B cell (primary cell): ENCODE data around the gene DDOST. TPM values are rescaled to one million over a fixed set of nuclear protein-coding genes. Genes with fewer than 3 reads are reported as not detected.

Experiments used
- ATAC-seq: fragments of 200-7000 bp; cut with Tn5 transposase; one replicate; pipeline ENCODE4 v1.10.0; 2021; ENCODE audit warnings: low read depth, mild to moderate bottlenecking, moderate number of reproducible peaks, moderate library complexity
- CTCF ChIA-PET: fragments of 350-600 bp; sonication (Branson Sonifier 250); formaldehyde crosslinking; loops from one replicate; lab custom pipeline; 2021; ENCODE audit warnings: antibody characterized with exemption, inconsistent platforms; lab: Charles Lee
- POLR2A ChIA-PET: fragments of 350-600 bp; sonication (Branson Sonifier 250); formaldehyde crosslinking; loops from one replicate; lab custom pipeline; 2021; ENCODE audit warnings: antibody characterized with exemption; lab: Charles Lee
- DNase-seq: peaks from one replicate; pipeline ENCODE4 v3.0.0; 2013
- H2AFZ ChIP-seq: 2 replicates; pipeline ENCODE4 v1.6.1; 2012; ENCODE audit warnings: mild to moderate bottlenecking, low read depth, low read length; ENCODE audit not compliant: insufficient read depth, poor library complexity, severe bottlenecking
- H3K27ac ChIP-seq, 2 donors: 1 replicate in 1 of 2; 2 replicates in 1 of 2; pipeline ENCODE4 v1.5.1; 2012 to 2013; ENCODE audit warnings: low read length in 2 of 2, mild to moderate bottlenecking in 2 of 2, moderate library complexity in 1 of 2
- H3K27me3 ChIP-seq, 4 experiments: fragments of 200-600 bp in 1 of 4; sonication (generic) in 1 of 4; replicated peaks in 1 of 4; 1 replicate in 2 of 4; 2 replicates in 2 of 4; pipeline versions ENCODE4 v1.6.1 to v1.7.0; 2013 to 2016; ENCODE audit warnings: low read length in 3 of 4, mild to moderate bottlenecking in 2 of 4, mixed read lengths in 1 of 4, moderate library complexity in 1 of 4; ENCODE audit not compliant: insufficient read depth in 4 of 4, control insufficient read depth in 3 of 4; ENCODE audit errors: control extremely low read depth in 1 of 4
- H3K36me3 ChIP-seq, 2 experiments: replicated peaks in 1 of 2; 1 replicate in 1 of 2; 2 replicates in 1 of 2; pipeline versions ENCODE4 v1.6.1 to v1.7.1; 2013; ENCODE audit warnings: low read length in 1 of 2; ENCODE audit not compliant: insufficient read depth in 2 of 2, control insufficient read depth in 1 of 2; ENCODE audit errors: control extremely low read depth in 1 of 2, extremely low read depth in 1 of 2
- H3K4me1 ChIP-seq, 2 donors: fragments of 200-600 bp in 1 of 2; sonication (generic) in 1 of 2; 1 replicate in 1 of 2; 2 replicates in 1 of 2; pipeline versions ENCODE4 v1.5.1 to v1.6.1; 2013 to 2017; ENCODE audit warnings: low read length in 2 of 2; ENCODE audit not compliant: control insufficient read depth in 2 of 2, insufficient read depth in 2 of 2
- H3K4me2 ChIP-seq: replicated peaks from 2 replicates; pipeline ENCODE3; 2012; ENCODE audit warnings: mild to moderate bottlenecking, low read depth, low read length; ENCODE audit not compliant: poor library complexity, severe bottlenecking
- H3K4me3 ChIP-seq, 5 experiments: fragments of 200-600 bp in 1 of 5; sonication (generic) in 1 of 5; 1 replicate in 3 of 5; 2 replicates in 2 of 5; pipeline versions ENCODE4 v1.5.1 to v1.7.0; 2011 to 2016; ENCODE audit warnings: low read length in 4 of 5, mild to moderate bottlenecking in 4 of 5, low read depth in 2 of 5, control low read depth in 1 of 5, moderate library complexity in 1 of 5; ENCODE audit not compliant: insufficient read depth in 1 of 5; ENCODE audit errors: control extremely low read depth in 1 of 5, extremely low read depth in 1 of 5
- H3K79me2 ChIP-seq: fragments of 200-600 bp; sonication (generic); one replicate; pipeline ENCODE4 v1.6.0; 2016; ENCODE audit warnings: low read length; ENCODE audit not compliant: control insufficient read depth, insufficient read depth
- H3K9ac ChIP-seq: fragments of 200-600 bp; sonication (generic); 2 replicates; pipeline ENCODE4 v1.6.1; 2017; ENCODE audit warnings: mild to moderate bottlenecking, low read length, moderate library complexity
- H3K9me3 ChIP-seq, 3 donors: one replicate each; pipeline versions ENCODE4 v1.6.1 to v1.7.1; 2013; ENCODE audit warnings: low read length in 2 of 3; ENCODE audit not compliant: control insufficient read depth in 2 of 3, insufficient read depth in 1 of 3; ENCODE audit errors: control extremely low read depth in 1 of 3
- H4K20me1 ChIP-seq: 2 replicates; pipeline ENCODE4 v1.6.0; 2012; ENCODE audit warnings: mild to moderate bottlenecking, low read length; ENCODE audit not compliant: insufficient read depth, control insufficient read depth, poor library complexity, severe bottlenecking
- H3K27ac Mint-ChIP-seq: one replicate; pipeline ENCODE4 v1.8.0; 2021; ENCODE audit warnings: mixed read lengths
- H3K27me3 Mint-ChIP-seq: one replicate; pipeline ENCODE4 v1.8.0; 2021; ENCODE audit warnings: mixed read lengths
- H3K4me1 Mint-ChIP-seq: one replicate; pipeline ENCODE4 v1.8.0; 2021; ENCODE audit warnings: mixed read lengths
- H3K4me3 Mint-ChIP-seq: one replicate; pipeline ENCODE4 v1.8.0; 2021; ENCODE audit warnings: mixed read lengths
- H3K9me3 Mint-ChIP-seq: one replicate; pipeline ENCODE4 v1.8.0; 2022; ENCODE audit warnings: mixed read lengths; ENCODE audit not compliant: insufficient read depth
- CTCF ChIP-seq: fragments of 200-600 bp; IDR thresholded peaks from one replicate; pipeline ENCODE4 v1.8.0; 2022; ENCODE audit warnings: antibody characterized with exemption, mild to moderate bottlenecking
- EZH2 ChIP-seq: IDR thresholded peaks from 2 replicates; pipeline ENCODE4 v1.6.1; 2012; ENCODE audit warnings: borderline replicate concordance, low read depth, mild to moderate bottlenecking, moderate library complexity, low read length; ENCODE audit not compliant: insufficient read depth, poor library complexity, severe bottlenecking
- WGBS: methylation state at CpG from one replicate; pipeline ENCODE4 v1.1.5; 2013; ENCODE audit warnings: missing lambda C conversion rate; ENCODE audit not compliant: insufficient coverage; 5-methylcytosine and 5-hydroxymethylcytosine counted together
- intact Hi-C: fragments of 100-400 bp; cut with micrococcal nuclease; formaldehyde crosslinking; loops from one replicate; pipeline ENCODE4 v1.10.0; 2022
- polyA plus RNA-seq: library from polyadenylated mRNA; depleted of rRNA; stranded (reverse); fragments of >200 nt; gene quantifications from 2 replicates; pipeline ENCODE4 v1.2.3, GENCODE V29; 2012
- total RNA-seq, 2 donors: library from RNA; stranded (reverse); fragments of 120-200 nt in 1 of 2; gene quantifications; 1 replicate in 1 of 2; 2 replicates in 1 of 2; pipeline versions ENCODE4 v1.2.3 to v1.2.4, GENCODE V29; 2013 to 2022

The DDOST gene
- total and polyA plus RNA-seq, 2 donors (not counting 1 experiment from before 2014, with no cell fraction given): 73.5 to 99.2 TPM

GRCh38 chr1:20672265-20672632, 11.1 kb upstream of the DDOST start:
- Mint-ChIP-seq H3K27me3 (peaks cover 7% of the 10 kb centered on the region), H3K9me3 (peaks cover 1% of the 10 kb centered on the region), H3K27ac (no peak overlapping the region), H3K4me1 (no peaks in the 10 kb centered on the region), H3K4me3 (no peak overlapping the region)
- Histone ChIP-seq H2AFZ (no peak overlapping the region), H3K36me3 (no peaks in the 10 kb centered on the region), H4K20me1 (no peaks in the 10 kb centered on the region), H3K9ac (no peak overlapping the region), H3K27me3 (no peaks in the 10 kb centered on the region), H3K4me1 (no peaks in the 10 kb centered on the region), H3K79me2 (no peaks in the 10 kb centered on the region), H3K27ac (no peak overlapping the region), H3K4me3 (no peak overlapping the region), H3K9me3 (peaks cover 0 to 2% (median 0%) of the 10 kb centered on the region in 3 donors), H3K4me2 (no peak overlapping the region)
- 95% methylated on average over 3 of the region's 4 CpGs for WGBS
- intact Hi-C loops: no loop called here
- ATAC-seq (no peak), DNase-seq (no peak)
- ChIA-PET POLR2A (no interaction called here), CTCF (no interaction called here)
- TF ChIP-seq EZH2 (no peak), CTCF (no peak)

- CTCF ChIA-PET: no interaction called here
- Histone ChIP-seq H4K20me1 (no peaks in the 10 kb centered on the region), H3K79me2 (no peaks in the 10 kb centered on the region), H3K4me2 (no peak overlapping the region), H3K27me3 (peaks cover 0 to 2% (median 0%) of the 10 kb centered on the region in 4 experiments), H3K36me3 (no peaks in the 10 kb centered on the region), H3K9ac (no peak overlapping the region), H3K4me3 (no peak overlapping the region), H3K9me3 (no peaks in the 10 kb centered on the region), H3K27ac (no peak overlapping the region), H3K4me1 (no peaks in the 10 kb centered on the region), H2AFZ (no peak overlapping the region)
- Mint-ChIP-seq H3K4me1 (no peaks in the 10 kb centered on the region), H3K9me3 (peaks cover 3% of the 10 kb centered on the region), H3K4me3 (no peak overlapping the region), H3K27ac (no peak overlapping the region), H3K27me3 (peaks cover 7% of the 10 kb centered on the region)
- intact Hi-C loops: no loop called here
- WGBS: 95% methylated on average over 5 of the region's 5 CpGs
- POLR2A ChIA-PET: no interaction called here
- no peak for ATAC-seq
- TF ChIP-seq EZH2 (no peak), CTCF (no peak)
- DNase-seq: no peak
These were observed 9.8 kb upstream of the DDOST start for GRCh38 chr1:20670936-20671335.
